ENCODE results near the gene TNFAIP8.
A peak's percentile ranks its signal among the peaks of the same experiment; 100 is the strongest.

TNFAIP8 gene

DNA sequence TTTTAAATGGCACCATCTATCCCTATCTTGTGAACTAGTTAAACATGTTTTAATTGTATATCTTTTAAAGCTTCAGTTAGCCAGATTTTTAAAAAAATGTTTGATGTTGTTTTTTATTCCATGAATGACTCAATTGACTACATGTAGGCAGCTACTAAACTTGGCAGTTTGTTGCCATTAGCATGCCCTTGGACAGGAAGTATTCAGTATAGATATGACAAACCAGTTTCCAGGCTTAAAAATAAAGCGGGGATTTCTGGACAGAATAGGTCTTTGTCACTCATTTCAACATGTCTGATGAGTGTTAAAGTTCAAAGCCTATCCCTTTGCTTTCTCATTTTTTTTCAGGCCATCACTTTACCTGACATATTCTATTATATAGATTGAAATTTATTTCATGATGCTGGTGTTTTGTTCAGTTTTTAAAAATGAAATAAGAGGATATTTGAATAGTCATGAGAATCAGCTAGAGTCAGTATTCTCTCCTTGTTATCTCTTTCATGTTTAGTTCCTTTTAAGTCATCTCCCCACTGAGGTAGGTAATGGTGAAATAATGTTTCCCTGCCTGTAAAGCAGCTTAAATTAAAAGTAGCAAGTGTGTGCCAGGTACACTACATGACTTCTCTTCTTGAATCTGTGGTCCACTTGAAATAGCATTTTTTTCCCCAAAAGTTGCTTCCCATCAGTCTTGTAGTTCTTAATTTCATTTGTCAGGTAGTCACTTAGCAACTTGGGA, 11.9 kb downstream of the TNFAIP8 start:
- DNase-seq (ENCODE audit: low read depth, low spot score): no peak

- peak; percentile 45 for DNase-seq (ENCODE audit: low read depth, low spot score)
These were observed 12.4 kb downstream of the TNFAIP8 start for GRCh38 chr5:119368238-119368630.

DNA sequence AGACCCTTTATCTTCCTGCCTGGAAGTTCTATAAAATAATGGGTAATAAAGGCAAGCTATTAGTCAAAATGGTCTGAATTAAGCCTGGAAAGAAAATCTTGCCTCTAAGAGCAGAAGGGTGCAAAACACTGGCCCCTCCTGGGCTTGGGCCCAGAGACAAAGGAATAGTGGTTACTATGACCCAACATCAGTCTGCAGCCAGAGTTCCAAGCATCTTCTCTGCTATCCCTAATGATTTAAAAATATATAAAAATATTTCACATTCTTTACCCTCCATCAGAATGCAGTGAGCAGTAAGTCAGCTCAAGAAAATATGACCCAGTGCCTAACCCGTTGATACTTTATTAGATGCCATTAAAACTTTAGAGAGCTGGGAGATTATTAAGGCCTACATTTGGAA, 14.7 kb downstream of the TNFAIP8 start:
- DNase-seq (ENCODE audit: low read depth, low spot score): no peak

DNA sequence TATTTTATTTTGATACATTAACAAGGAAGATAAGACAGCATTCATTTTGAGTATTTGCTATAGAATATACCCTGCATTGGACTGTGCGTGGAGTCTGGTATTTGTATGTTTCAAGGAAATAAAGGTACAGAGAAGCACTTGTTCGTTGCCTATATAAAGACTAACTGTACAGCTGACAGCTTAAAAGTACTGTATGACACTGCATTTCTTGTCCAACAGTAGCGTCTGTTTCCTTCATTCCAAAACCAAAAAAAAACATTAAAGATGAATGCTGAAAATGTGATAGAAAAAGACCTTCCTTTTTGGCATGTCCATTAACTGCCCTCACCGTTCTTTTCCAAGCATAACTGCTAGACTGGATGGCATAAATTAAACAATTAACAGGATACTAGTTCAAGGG, 15.3 kb downstream of the TNFAIP8 start:
- DNase-seq (ENCODE audit: low read depth, low spot score): no peak

- no peak for DNase-seq (ENCODE audit: low read depth, low spot score)
These were observed 17.6 kb downstream of the TNFAIP8 start for GRCh38 chr5:119373449-119373858.

GRCh38 chr5:119374901-119375300, 19.1 kb downstream of the TNFAIP8 start:
- no peak for DNase-seq (ENCODE audit: low read depth, low spot score)

DNA sequence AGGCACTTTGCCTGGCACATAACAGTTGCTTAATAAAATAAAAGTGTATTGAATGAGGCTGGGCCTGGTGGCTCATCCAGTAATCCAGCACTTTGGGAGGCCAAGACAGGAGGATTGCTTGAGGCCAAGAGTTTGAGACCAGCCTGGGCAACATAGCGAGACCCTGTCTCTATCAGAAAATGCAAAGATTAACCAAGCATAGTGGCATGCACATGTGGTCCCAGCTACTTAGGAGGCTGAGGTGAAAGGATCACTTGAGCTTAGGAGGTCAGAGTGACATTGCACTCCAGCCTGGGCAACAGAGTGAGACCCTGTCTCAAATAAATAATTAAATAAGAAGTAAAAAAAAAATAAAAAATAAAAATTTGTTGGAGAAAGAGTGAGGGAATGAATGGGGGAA, 21.2 kb downstream of the TNFAIP8 start:
- no peak for DNase-seq (ENCODE audit: low read depth, low spot score)

DNA sequence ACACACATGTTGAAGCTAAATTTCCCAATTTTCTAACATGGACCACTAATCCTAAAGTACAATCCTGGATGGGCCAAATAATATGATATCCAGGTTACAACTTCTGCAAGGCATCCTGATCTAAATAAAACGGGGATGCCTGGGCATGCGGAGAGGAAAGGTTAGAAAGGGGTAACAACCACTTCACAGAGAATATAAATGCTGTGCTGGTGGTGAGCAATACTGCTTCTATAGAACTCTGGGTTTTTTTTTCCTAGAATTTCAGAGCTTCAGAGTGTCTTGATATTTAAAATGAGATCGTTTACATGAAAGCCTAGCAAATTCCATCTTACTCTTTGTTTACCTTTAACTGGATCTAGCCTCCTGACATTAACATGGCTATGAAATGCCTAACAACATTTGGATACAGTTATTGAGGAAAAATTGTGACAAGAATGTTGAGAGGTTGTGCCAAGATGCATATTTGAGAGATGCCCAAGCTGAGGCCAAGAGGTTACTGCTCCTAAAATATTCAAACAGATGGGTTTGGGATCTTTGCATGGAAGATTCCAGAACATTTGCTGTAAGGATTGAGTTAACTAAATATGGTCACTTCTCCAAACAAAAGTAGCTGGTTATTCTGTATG, 22.4 kb downstream of the TNFAIP8 start:
- no peak for DNase-seq (ENCODE audit: low read depth, low spot score)

DNA sequence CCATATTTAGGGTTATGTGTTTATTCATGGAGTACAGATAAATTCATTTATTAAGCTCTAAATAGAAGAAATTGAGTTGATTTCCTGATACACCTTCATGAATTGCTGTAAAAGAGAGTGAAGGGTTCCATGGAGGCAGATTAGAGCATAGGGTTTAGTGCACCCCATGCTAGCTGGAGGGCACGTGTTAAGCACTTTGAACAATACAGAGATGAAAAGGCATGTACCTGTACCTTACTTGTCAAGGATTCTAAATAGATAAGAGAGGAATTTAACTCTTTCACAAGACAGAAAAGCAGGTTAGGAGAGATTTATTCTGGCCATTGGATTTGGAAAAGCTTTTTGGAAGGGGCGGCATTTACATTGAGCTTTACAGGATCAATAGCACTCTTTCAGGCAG, 23.3 kb downstream of the TNFAIP8 start:
- no peak for DNase-seq (ENCODE audit: low read depth, low spot score)

GRCh38 chr5:119379942-119380547, 24.2 kb downstream of the TNFAIP8 start:
- no peak for DNase-seq (ENCODE audit: low read depth, low spot score)

DNA sequence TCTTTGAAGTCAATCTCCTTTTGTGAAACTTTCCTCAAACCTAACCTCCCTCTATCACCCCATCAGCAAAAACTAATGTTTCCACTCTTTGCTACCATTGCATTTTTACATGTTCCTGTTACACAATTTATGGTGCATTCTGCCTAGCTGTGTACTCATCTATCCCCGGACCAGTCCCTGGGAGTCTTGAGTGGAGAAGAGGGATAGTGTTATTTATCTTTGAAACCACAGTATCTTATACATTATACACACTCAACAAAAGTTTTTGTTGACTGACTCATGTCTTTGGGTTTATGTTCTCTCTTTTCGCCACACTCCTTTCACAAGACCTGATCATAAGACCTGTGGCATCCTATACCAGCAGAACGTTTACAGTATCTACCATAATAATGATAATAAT, 26.4 kb downstream of the TNFAIP8 start:
- no peak for DNase-seq (ENCODE audit: low read depth, low spot score)

DNA sequence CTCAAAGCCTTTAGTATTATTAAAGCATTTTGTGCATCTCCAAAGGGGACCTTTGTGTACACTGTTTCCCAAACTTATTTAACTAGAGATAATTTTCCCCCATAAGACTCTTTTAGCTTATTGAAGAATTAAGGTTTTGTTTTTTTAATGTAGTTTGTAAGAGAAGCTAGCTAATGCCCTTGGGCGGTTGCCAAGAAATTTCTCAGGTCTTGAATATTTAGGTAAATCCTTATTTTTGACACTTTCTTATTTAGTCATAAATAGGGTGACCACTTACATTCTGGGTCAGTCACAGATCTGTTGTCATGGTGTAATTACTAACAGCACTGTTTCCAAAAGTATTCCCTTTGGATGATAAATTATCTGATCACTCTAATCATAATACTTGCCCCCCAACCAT, 27.2 kb downstream of the TNFAIP8 start:
- DNase-seq (ENCODE audit: low read depth, low spot score): no peak

DNA sequence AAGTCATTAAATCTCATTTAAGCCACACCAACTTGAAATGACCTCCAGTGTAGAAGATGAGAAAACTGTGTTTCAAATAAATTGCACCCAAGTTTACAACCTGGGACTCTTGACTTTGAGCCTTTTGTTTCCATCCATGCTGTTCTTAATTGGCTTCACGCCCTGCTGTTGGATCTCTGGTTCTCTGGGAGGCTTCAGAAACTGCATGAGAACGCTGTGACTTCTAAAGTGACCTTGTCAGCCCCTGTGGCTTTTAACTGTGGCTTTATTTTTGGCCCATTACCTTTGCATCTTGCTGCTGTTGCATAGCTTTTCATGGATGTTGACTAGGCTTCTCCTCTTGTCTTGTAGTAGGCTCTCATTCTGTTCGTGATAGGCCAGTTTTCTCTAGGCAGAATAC, 29.3 kb downstream of the TNFAIP8 start:
- DNase-seq (ENCODE audit: low read depth, low spot score): no peak

DNA sequence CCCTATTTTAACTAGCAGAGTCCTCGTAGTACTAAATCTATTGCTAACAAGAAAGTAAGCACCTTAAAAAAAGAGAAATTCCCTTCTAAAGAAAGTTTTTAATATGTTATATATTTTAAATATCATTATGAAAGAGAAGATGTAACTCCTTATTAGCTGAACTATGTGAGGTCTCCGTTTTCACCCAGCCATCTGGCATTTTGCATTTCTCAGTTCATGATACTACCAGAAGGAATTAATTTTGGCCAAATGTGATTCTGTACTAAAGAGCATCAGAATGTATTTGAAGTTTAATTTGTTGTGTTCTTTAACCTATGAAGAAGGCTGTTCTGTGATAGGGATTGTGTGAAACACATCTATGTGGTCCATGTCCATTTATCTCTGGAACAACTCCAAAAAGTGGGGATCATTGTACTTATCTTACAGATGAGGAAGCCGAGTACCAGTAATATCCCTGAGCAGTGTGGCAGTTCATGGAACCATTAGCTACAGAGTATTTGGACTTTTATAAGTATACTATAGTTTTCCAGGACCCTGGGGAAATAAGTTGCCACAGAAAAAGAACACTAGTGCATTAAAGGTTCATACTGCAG, 29.8 kb downstream of the TNFAIP8 start:
- no peak for DNase-seq (ENCODE audit: low read depth, low spot score)

GRCh38 chr5:119386596-119387344, 31.0 kb downstream of the TNFAIP8 start:
- no peak for DNase-seq (ENCODE audit: low read depth, low spot score)

DNA sequence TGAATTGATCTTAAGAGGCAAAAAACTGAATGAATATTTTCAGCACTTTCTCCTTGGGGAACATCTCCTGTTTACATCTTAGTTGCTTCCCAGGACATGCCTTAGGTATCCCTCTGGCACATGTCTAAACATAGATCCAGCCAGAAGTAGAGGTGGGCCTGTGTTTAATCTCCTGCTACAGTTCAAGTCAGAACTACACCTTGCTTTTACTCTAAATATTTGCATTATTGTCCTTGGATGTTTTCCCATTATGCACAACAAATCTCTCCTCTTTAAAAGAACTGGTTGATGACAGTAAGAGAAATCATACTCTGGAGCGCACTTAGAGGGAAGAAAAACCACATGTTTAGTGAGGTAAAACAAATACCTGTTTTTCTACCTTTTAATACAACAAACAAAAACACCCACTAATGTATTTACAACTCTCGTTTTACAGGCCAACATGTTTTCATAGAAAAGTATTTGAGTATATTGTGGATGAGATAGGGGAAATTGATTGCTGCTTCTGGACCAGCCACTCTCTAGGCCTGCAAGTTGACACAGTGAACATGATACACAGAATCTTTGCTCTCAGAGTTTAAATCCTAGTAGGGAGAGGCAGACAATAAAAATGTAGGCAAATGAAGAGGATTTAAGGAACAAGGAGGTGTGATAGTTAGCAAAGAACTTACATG, 32.3 kb downstream of the TNFAIP8 start:
- no peak for DNase-seq (ENCODE audit: low read depth, low spot score)

DNA sequence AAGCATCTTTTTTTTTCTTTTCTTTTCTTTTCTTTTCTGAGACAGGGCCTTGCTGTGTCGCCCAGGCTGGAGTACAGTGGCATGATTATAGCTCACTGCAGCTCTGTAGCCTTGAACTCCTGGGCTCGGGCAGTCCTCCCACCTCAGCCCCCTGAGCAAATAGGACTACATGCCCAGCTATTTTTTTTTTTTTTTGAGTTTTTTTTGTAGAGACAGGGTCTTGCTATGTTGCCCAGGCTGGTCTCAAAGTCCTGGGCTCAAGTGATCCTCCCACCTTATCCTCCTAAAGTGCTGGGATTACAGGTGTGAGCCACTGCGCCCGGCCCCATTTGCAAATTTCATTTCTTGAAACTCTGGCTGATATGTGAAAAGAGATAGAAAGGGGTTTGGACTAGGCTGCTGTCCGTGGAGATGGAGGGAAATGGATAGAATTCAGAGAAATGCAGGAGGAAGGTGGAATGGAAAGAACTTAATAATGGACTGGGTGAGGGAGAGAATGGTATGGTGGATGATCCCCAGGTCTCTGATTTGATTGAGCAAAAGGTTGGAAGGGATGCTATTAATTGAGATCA, 32.9 kb downstream of the TNFAIP8 start:
- DNase-seq (ENCODE audit: low read depth, low spot score): no peak

GRCh38 chr5:119389288-119390030, 33.6 kb downstream of the TNFAIP8 start:
- DNase-seq (ENCODE audit: low read depth, low spot score): no peak

DNA sequence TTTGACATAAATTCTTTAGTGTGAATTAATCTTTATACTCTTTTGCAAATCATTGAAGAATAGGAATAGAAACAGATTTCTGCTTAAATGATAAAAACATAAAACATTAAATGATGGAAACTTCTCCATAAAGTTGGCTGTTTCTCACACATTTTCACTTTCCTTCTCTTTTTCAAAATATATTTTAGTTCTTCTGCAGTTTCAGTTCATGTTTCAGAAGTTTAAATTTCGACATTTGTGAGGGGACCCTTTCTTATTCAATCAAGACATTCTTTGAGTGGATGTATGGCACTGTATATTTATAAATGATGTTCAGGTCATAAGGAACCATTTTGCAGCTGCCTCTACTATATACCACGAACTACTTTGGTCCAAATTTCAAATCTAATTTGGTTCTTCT, 34.6 kb downstream of the TNFAIP8 start:
- no peak for DNase-seq (ENCODE audit: low read depth, low spot score)

- DNase-seq (ENCODE audit: low read depth, low spot score): no peak
These were observed 37.4 kb downstream of the TNFAIP8 start for GRCh38 chr5:119393201-119393691.
